GM23338 (cell line): Measurements from ENCODE around the gene CAMTA1. TPM values are rescaled to one million over a fixed set of nuclear protein-coding genes. Genes with fewer than 3 reads are reported as not detected.

ENCODE experiments used
- ATAC-seq: fragments of 200-7000 bp; cut with Tn5 transposase; 3 replicates; pipeline ENCODE4 v1.9.1; 2020
- DNase-seq: peaks from one replicate; pipeline ENCODE4 v3.0.0-alpha.2; 2015; ENCODE audit warnings: low spot score
- H2AFZ ChIP-seq: fragments of 200-600 bp; sonication (generic); 2 replicates; pipeline ENCODE4 v1.8.0; 2016; ENCODE audit warnings: antibody characterized with exemption, mild to moderate bottlenecking, moderate library complexity
- H3F3A ChIP-seq: fragments of 200-600 bp; sonication (generic); replicated peaks from 2 replicates; pipeline ENCODE4 v1.8.0; 2017; ENCODE audit warnings: antibody characterized with exemption, mixed run types, low read depth
- H3K27ac ChIP-seq: fragments of 200-600 bp; sonication (generic); 2 replicates; pipeline ENCODE4 v1.6.1; 2016; ENCODE audit warnings: low read depth
- H3K27me3 ChIP-seq: fragments of 200-600 bp; sonication (generic); 2 replicates; pipeline ENCODE4 v1.8.0; 2016; ENCODE audit warnings: mild to moderate bottlenecking, mixed run types, moderate library complexity; ENCODE audit not compliant: insufficient read depth
- H3K36me3 ChIP-seq: fragments of 200-600 bp; sonication (generic); 2 replicates; pipeline ENCODE4 v1.8.0; 2016; ENCODE audit warnings: mild to moderate bottlenecking; ENCODE audit not compliant: insufficient read depth
- H3K4me1 ChIP-seq: fragments of 200-600 bp; sonication (generic); 2 replicates; pipeline ENCODE4 v1.8.0; 2016; ENCODE audit warnings: mild to moderate bottlenecking, moderate library complexity; ENCODE audit not compliant: insufficient read depth
- H3K4me2 ChIP-seq: fragments of 200-600 bp; sonication (generic); 2 replicates; pipeline ENCODE4 v1.7.1; 2017; ENCODE audit warnings: mixed run types
- H3K4me3 ChIP-seq: fragments of 200-600 bp; sonication (generic); 2 replicates; pipeline ENCODE4 v1.6.1; 2016; ENCODE audit warnings: mixed run types
- H3K79me2 ChIP-seq: fragments of 200-600 bp; sonication (generic); replicated peaks from 2 replicates; pipeline ENCODE4 v1.8.0; 2017; ENCODE audit warnings: mild to moderate bottlenecking; ENCODE audit not compliant: insufficient read depth
- H3K9me2 ChIP-seq: fragments of 200-600 bp; sonication (generic); 2 replicates; pipeline ENCODE4 v1.8.0; 2017; ENCODE audit not compliant: insufficient read depth
- H4K20me1 ChIP-seq: fragments of 200-600 bp; sonication (generic); replicated peaks from 2 replicates; pipeline ENCODE4 v1.8.0; 2017; ENCODE audit warnings: mild to moderate bottlenecking; ENCODE audit not compliant: insufficient read depth
- H3K27ac Mint-ChIP-seq: 2 replicates; pipeline ENCODE4 v1.8.0; 2020; ENCODE audit warnings: inconsistent platforms, mild to moderate bottlenecking, moderate library complexity, mixed read lengths
- H3K27me3 Mint-ChIP-seq: 3 replicates; pipeline ENCODE4 v1.8.0; 2022; ENCODE audit warnings: low read depth, mild to moderate bottlenecking, moderate library complexity, mixed read lengths, inconsistent platforms; ENCODE audit not compliant: insufficient read depth, poor library complexity
- H3K36me3 Mint-ChIP-seq: 3 replicates; pipeline ENCODE4 v1.8.0; 2021; ENCODE audit warnings: low read depth, mild to moderate bottlenecking, inconsistent platforms, moderate library complexity, mixed read lengths
- H3K4me1 Mint-ChIP-seq: 3 replicates; pipeline ENCODE4 v1.8.0; 2020; ENCODE audit warnings: mild to moderate bottlenecking, inconsistent platforms, mixed read lengths
- H3K4me3 Mint-ChIP-seq: 3 replicates; pipeline ENCODE4 v1.8.0; 2021; ENCODE audit warnings: moderate library complexity, mild to moderate bottlenecking, inconsistent platforms, mixed read lengths
- H3K9me3 Mint-ChIP-seq: 3 replicates; pipeline ENCODE4 v1.8.0; 2020; ENCODE audit warnings: moderate library complexity, mild to moderate bottlenecking, inconsistent platforms, mixed read lengths
- CREB1 ChIP-seq: fragments of 250-450 bp; sonication (Bioruptor Pico); IDR thresholded peaks from 2 replicates; pipeline ENCODE4 v1.5.0; 2020; ENCODE audit warnings: low read depth, mild to moderate bottlenecking, moderate library complexity
- CTCF ChIP-seq, 2 experiments: fragments of 200-600 bp in 1 of 2; sonication (generic) in 1 of 2; conservative IDR thresholded peaks; 2 replicates each; pipeline versions ENCODE4 v1.5.1 to v1.6.1; 2016 to 2017; ENCODE audit warnings: antibody characterized with exemption in 2 of 2, low read depth in 2 of 2, mild to moderate bottlenecking in 2 of 2, moderate library complexity in 1 of 2
- ETS1 ChIP-seq: IDR thresholded peaks from 2 replicates; pipeline ENCODE4 v1.6.1; 2016; ENCODE audit warnings: antibody characterized with exemption
- EZH2 ChIP-seq: fragments of 200-600 bp; sonication (generic); IDR thresholded peaks from one replicate; pipeline ENCODE4 v1.8.0; 2017; ENCODE audit warnings: antibody characterized with exemption, mild to moderate bottlenecking, low read depth; ENCODE audit not compliant: unreplicated experiment
- EZH2phosphoT487 ChIP-seq: fragments of 200-600 bp; sonication (generic); IDR thresholded peaks from one replicate; pipeline ENCODE4 v1.8.1; 2018; ENCODE audit warnings: antibody characterized with exemption; ENCODE audit not compliant: unreplicated experiment
- JUNB ChIP-seq: IDR thresholded peaks from one replicate; pipeline ENCODE4 v1.6.1; 2016; ENCODE audit warnings: antibody characterized with exemption; ENCODE audit not compliant: unreplicated experiment
- NANOG ChIP-seq: IDR thresholded peaks from 2 replicates; pipeline ENCODE4 v1.6.1; 2016; ENCODE audit warnings: antibody characterized with exemption, borderline replicate concordance
- POLR2AphosphoS5 ChIP-seq: IDR thresholded peaks from 2 replicates; pipeline ENCODE4 v1.6.1; 2016; ENCODE audit warnings: antibody characterized with exemption, low read depth
- REST ChIP-seq: IDR thresholded peaks from one replicate; pipeline ENCODE4 v1.6.1; 2018; ENCODE audit warnings: antibody characterized with exemption; ENCODE audit not compliant: unreplicated experiment
- STAT1 ChIP-seq: IDR thresholded peaks from one replicate; pipeline ENCODE4 v1.6.1; 2016; ENCODE audit warnings: antibody characterized with exemption; ENCODE audit not compliant: unreplicated experiment
- ZNF114 ChIP-seq: fragments of 250-450 bp; sonication (Bioruptor Pico); IDR thresholded peaks from 2 replicates; pipeline ENCODE4 v1.5.0; 2020; ENCODE audit warnings: mild to moderate bottlenecking, moderate library complexity
- ZNF331 ChIP-seq: fragments of 250-450 bp; sonication (Bioruptor Pico); IDR thresholded peaks from 2 replicates; pipeline ENCODE4 v1.5.0; 2020; ENCODE audit warnings: low read depth, mild to moderate bottlenecking, moderate library complexity
- ZNF462 ChIP-seq: fragments of 250-450 bp; sonication (Bioruptor Pico); IDR thresholded peaks from 2 replicates; pipeline ENCODE4 v1.5.0; 2020; ENCODE audit warnings: mild to moderate bottlenecking, moderate library complexity
- polyA plus RNA-seq: library from polyadenylated mRNA; unstranded; fragments of >200 nt; fragmentation: Nextera tagmentation; extraction: Ambion mirVana; gene quantifications from 2 replicates; pipeline ENCODE4 v1.2.1, GENCODE V29; 2016
- total RNA-seq: library from RNA; depleted of rRNA; stranded (reverse); fragments of >200 nt; shearing (Covaris generic); gene quantifications from 2 replicates; pipeline ENCODE4 v1.2.3, GENCODE V29; 2014

The CAMTA1 gene
- total and polyA plus RNA-seq, 2 experiments from 2014 or later: 115 to 519 TPM

- Histone ChIP-seq H3K4me3 (no peak overlapping the region), H2AFZ (no peak overlapping the region), H3K27me3 (no peaks in the 10 kb centered on the region), H4K20me1 (no peaks in the 10 kb centered on the region), H3K79me2 (no peaks in the 10 kb centered on the region), H3K4me2 (no peak overlapping the region), H3K9me2 (no peaks in the 10 kb centered on the region), H3K27ac (no peak overlapping the region), H3F3A (no peaks in the 10 kb centered on the region), H3K36me3 (no peaks in the 10 kb centered on the region), H3K4me1 (peaks cover 15% of the 10 kb centered on the region)
- H3K4me3 Mint-ChIP-seq: no peak overlapping the region
- DNase-seq (no peak), ATAC-seq (no peak)
- no peak overlapping the region for H3K27ac Mint-ChIP-seq
- no peaks in the 10 kb centered on the region; the same call in 2 of the 3 replicates for H3K36me3 Mint-ChIP-seq
- TF ChIP-seq ETS1 (no peak), ZNF331 (CRISPR knock-in tag) (no peak), STAT1 (no peak), CTCF (conservative IDR thresholded peaks at IDR 0.05; ENCODE audit: low read depth in 2 of 2) (no peak), ZNF114 (CRISPR knock-in tag) (no peak), NANOG (no peak), ZNF462 (no peak), EZH2 (no peak), POLR2AphosphoS5 (no peak), REST (no peak), EZH2phosphoT487 (no peak), CREB1 (CRISPR knock-in tag) (no peak), JUNB (no peak)
- peaks cover 3% of the 10 kb centered on the region for H3K9me3 Mint-ChIP-seq
- H3K27me3 Mint-ChIP-seq: no peaks in the 10 kb centered on the region
- H3K4me1 Mint-ChIP-seq: peaks cover 15% of the 10 kb centered on the region; the same call in 2 of the 3 replicates
Observed at GRCh38 chr1:7026169-7026568, 240.9 kb downstream of the CAMTA1 start.
